Lower leg skin (tissue), 4 donors: Measurements from ENCODE around the gene REELD1. TPM values are rescaled to one million over a fixed set of nuclear protein-coding genes. Genes with fewer than 3 reads are reported as not detected.

Experiments
- DNase-seq, 2 donors: peaks; one replicate each; pipeline ENCODE4 v3.0.0-alpha.2; 2019; ENCODE audit warnings: low spot score in 2 of 2
- H3K4me3 ChIP-seq: fragments of 200-600 bp; sonication (generic); 2 replicates; pipeline ENCODE4 v1.5.1; 2017; ENCODE audit warnings: mild to moderate bottlenecking, low read depth; ENCODE audit not compliant: poor library complexity, severe bottlenecking
- POLR2A ChIP-seq, 2 donors: fragments of 450-650 bp; IDR thresholded peaks; one replicate each; pipeline ENCODE4 v1.6.1; 2016 to 2017; ENCODE audit warnings: antibody characterized with exemption in 2 of 2, mild to moderate bottlenecking in 1 of 2, moderate library complexity in 1 of 2
- WGBS, 2 donors: methylation state at CpG; one replicate each; pipeline ENCODE4 v1.1.5; 2018; 5-methylcytosine and 5-hydroxymethylcytosine counted together
- intact Hi-C: fragments of 100-400 bp; cut with DNase I; formaldehyde crosslinking; loops from one replicate; pipeline ENCODE4 v1.15.0; 2023; ENCODE audit warnings: low total_unique reads
- total RNA-seq, 4 donors: library from RNA; depleted of rRNA; stranded (reverse); fragments of >200 nt; gene quantifications; one replicate each; pipeline ENCODE4 v1.1.0, GENCODE V29; 2016
- TF ChIP-seq, protein P1 (sequence below), 3 donors: fragments of 450-650 bp; IDR thresholded peaks; one replicate each; pipeline ENCODE4 v1.5.1; 2016; ENCODE audit warnings: antibody characterized with exemption in 3 of 3, mild to moderate bottlenecking in 3 of 3, moderate library complexity in 2 of 3

The REELD1 gene
- total RNA-seq, 4 donors from 2014 or later: 0.96 TPM; not detected in 3

DNA sequence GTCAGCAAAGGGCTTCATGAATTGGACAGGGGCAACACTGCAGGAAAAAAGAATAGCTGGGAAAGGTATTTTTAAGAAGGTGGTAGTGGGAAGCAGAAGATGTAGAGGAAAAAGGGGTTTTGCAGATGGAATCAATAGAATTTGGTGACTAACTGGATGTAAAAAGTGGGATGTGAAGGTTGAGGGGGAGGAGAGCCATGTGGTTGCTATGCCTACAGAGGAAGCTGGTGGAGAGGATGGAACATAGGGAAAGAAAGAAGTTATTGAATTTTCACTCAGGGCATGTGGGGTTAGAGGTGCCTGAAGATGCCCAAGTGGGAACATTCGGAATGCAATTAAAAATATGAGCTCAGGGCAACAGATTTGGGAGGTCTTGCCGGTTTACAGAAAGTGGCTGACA lies 33.0 kb downstream of the REELD1 start:
- WGBS, 2 donors: 46 to 56% methylated on average over 2 of the region's 2 CpGs
- no peak for DNase-seq
- intact Hi-C loops: no loop called here
- H3K4me3 ChIP-seq: no peak overlapping the region
- TF ChIP-seq, protein P1, sequence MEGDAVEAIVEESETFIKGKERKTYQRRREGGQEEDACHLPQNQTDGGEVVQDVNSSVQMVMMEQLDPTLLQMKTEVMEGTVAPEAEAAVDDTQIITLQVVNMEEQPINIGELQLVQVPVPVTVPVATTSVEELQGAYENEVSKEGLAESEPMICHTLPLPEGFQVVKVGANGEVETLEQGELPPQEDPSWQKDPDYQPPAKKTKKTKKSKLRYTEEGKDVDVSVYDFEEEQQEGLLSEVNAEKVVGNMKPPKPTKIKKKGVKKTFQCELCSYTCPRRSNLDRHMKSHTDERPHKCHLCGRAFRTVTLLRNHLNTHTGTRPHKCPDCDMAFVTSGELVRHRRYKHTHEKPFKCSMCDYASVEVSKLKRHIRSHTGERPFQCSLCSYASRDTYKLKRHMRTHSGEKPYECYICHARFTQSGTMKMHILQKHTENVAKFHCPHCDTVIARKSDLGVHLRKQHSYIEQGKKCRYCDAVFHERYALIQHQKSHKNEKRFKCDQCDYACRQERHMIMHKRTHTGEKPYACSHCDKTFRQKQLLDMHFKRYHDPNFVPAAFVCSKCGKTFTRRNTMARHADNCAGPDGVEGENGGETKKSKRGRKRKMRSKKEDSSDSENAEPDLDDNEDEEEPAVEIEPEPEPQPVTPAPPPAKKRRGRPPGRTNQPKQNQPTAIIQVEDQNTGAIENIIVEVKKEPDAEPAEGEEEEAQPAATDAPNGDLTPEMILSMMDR (IDR thresholded peaks at IDR 0.05): no peak
- TF ChIP-seq POLR2A (IDR thresholded peaks at IDR 0.05): no peak

DNA sequence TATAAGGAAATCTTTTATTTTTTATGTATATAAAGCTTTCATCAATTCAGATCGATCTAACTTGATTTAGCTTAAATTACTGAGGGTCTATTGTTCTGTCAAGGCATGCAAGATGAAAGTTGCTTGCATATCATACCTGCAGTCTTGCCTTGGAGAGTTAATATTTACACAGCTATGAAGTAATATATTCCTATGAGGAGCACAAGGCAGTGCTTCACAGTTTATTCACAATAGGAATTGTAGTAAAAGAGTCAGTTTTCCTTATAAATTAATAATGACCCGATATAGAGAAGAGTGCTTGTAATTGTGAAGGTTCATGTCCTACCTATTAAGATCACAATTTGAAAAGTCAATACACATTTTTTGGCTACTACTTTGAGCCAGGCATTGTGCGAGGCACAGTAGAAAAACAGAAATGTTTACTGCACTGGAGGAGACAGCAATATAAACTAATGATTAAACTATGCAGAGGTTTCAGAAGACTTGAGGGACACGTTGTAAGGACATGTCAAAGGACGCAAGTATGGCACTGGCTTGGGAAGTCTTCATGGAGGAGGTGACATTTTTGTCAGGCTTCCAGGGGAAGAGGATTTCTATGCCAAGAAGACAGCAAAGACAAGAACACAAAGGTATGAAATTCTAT lies 38.8 kb downstream of the REELD1 start:
- intact Hi-C loops: no loop called here
- no peak overlapping the region for H3K4me3 ChIP-seq
- 88 to 93% methylated on average over 5 of the region's 5 CpGs for WGBS, 2 donors
- TF ChIP-seq, protein P1 (IDR thresholded peaks at IDR 0.05): no peak
- TF ChIP-seq POLR2A (IDR thresholded peaks at IDR 0.05): no peak
- DNase-seq: no peak

DNA sequence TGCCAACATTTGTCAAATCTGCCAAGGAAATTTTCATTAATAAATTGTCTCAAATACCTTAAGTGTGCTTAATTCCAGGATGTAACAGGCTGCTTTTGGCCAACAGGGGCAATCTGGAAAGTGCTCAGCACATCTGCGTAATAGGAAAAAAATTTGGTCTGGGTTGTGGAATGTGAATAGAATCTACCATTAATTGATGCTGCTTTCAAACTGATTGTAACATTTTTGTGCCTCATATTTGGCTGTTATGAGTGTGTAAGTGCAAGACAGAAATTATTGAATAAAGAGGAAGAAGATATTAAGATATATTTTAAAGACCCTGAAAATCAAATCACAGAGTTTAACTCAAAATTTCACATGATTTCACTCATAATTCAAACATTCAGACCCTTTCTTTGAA lies 41.1 kb downstream of the REELD1 start:
- 89 to 97% methylated on average over 1 of the region's 1 CpG for WGBS, 2 donors
- TF ChIP-seq POLR2A (IDR thresholded peaks at IDR 0.05): no peak
- TF ChIP-seq, protein P1 (IDR thresholded peaks at IDR 0.05): no peak
- intact Hi-C loops: no loop called here
- H3K4me3 ChIP-seq: no peak overlapping the region
- no peak for DNase-seq

DNA sequence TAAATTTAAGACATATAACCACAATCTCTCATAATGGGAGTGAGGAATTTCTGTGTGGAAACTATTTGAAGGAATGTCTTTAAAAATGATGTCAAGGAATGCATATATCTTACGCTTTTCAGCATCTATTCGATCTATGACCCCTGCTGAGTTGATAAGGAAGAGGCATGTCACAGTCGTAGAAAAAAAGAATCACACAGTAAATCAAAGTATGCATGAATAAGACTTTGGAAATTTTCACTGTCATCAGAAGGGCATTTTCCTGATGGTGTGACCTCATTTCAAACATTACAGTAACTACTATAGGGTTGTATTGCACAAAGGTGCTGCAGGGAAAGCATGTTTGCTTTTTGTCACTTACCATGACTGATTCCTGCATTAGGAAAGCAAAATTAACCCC lies 41.5 kb downstream of the REELD1 start:
- intact Hi-C loops: no loop called here
- no peak for TF ChIP-seq POLR2A (IDR thresholded peaks at IDR 0.05)
- DNase-seq: no peak
- 74 to 86% methylated on average over 3 of the region's 3 CpGs for WGBS, 2 donors
- H3K4me3 ChIP-seq: no peak overlapping the region

DNA sequence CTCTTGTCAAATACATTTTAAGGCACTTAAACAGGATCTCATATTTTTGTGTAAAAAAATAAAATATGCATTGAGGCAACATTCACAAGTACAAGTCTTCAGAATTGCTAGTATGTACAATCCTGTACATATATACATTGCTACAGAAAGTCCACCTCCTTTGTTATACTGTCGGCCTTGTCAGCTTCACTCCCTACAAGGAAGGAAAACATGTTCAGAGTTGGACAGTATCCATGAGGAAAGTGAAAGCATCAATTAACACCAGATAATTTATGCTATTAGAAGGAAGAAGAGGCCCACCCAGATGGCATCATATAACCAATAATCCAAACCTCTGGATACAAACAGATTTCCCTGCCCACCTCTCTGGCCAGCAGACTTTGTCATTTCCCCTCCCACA lies 42.0 kb downstream of the REELD1 start:
- no peak for DNase-seq
- WGBS, 2 donors: 56 to 59% methylated on average over 1 of the region's 1 CpG
- TF ChIP-seq POLR2A (IDR thresholded peaks at IDR 0.05): no peak
- TF ChIP-seq, protein P1 (IDR thresholded peaks at IDR 0.05): no peak
- intact Hi-C loops: no loop called here
- H3K4me3 ChIP-seq: no peak overlapping the region

DNA sequence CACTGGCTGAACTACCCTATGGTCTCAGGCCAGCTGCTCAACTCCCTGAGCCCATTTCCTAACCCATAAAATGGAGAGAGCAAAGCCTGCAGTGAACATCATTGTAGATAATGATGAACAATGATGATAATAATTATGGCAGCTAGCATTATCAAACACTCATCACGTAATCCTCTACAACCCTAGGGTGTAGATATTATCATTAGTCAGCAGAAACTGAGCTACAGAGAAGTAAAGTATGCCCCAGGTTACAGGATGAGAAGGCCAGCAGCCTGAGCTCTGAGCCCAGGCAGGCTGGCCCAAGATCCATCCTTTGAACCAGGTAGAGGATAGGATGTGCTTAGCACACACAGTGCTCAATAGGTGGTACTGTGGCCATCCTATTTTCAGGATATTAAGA lies 43.2 kb downstream of the REELD1 start:
- H3K4me3 ChIP-seq: no peak overlapping the region
- TF ChIP-seq POLR2A (IDR thresholded peaks at IDR 0.05): no peak
- TF ChIP-seq, protein P1 (IDR thresholded peaks at IDR 0.05): no peak
- no peak for DNase-seq
- 75 to 83% methylated on average over 1 of the region's 1 CpG for WGBS, 2 donors
- intact Hi-C loops: no loop called here
